H9 (cell line): Measurements from ENCODE around the gene HBS1L. TPM values are rescaled to one million over a fixed set of nuclear protein-coding genes. Genes with fewer than 3 reads are reported as not detected.

Experiments used
- DNase-seq: peaks from one replicate; pipeline ENCODE4 v3.0.0-alpha.2; 2017
- H2AFZ ChIP-seq: one replicate; pipeline ENCODE4 v1.6.1; 2013; ENCODE audit warnings: mild to moderate bottlenecking, low read length, control low read depth, moderate library complexity
- H2AK5ac ChIP-seq: 2 replicates; pipeline ENCODE4 v1.6.1; 2013; ENCODE audit warnings: low read length, control low read depth, mixed read lengths; ENCODE audit not compliant: insufficient read length
- H2BK120ac ChIP-seq: one replicate; pipeline ENCODE4 v1.6.1; 2013; ENCODE audit warnings: low read depth, mild to moderate bottlenecking, low read length, control low read depth, inconsistent platforms; ENCODE audit not compliant: poor library complexity, severe bottlenecking
- H2BK12ac ChIP-seq: 2 replicates; pipeline ENCODE4 v1.6.1; 2013; ENCODE audit warnings: low read length, control low read depth, mixed read lengths, low read depth; ENCODE audit not compliant: insufficient read length
- H2BK15ac ChIP-seq: 2 replicates; pipeline ENCODE4 v1.6.1; 2013; ENCODE audit warnings: low read depth, low read length, control low read depth
- H2BK20ac ChIP-seq: one replicate; pipeline ENCODE4 v1.6.1; 2013; ENCODE audit warnings: low read depth, mild to moderate bottlenecking, low read length, control low read depth, inconsistent platforms; ENCODE audit not compliant: poor library complexity, severe bottlenecking
- H2BK5ac ChIP-seq: 2 replicates; pipeline ENCODE4 v1.6.1; 2013; ENCODE audit warnings: low read length, control low read depth, mixed read lengths; ENCODE audit not compliant: insufficient read length
- H3K14ac ChIP-seq: 2 replicates; pipeline ENCODE4 v1.6.1; 2013; ENCODE audit warnings: low read length, control low read depth; ENCODE audit not compliant: insufficient read depth
- H3K18ac ChIP-seq: 2 replicates; pipeline ENCODE4 v1.6.1; 2013; ENCODE audit warnings: low read depth, mild to moderate bottlenecking, mixed read lengths, low read length, control low read depth; ENCODE audit not compliant: insufficient read length
- H3K23ac ChIP-seq: 2 replicates; pipeline ENCODE4 v1.6.1; 2013; ENCODE audit warnings: low read length, control low read depth, mixed read lengths, low read depth; ENCODE audit not compliant: insufficient read length
- H3K23me2 ChIP-seq: 2 replicates; pipeline ENCODE4 v1.6.1; 2013; ENCODE audit warnings: low read depth, mild to moderate bottlenecking, mixed read lengths, low read length, control low read depth; ENCODE audit not compliant: insufficient read length, poor library complexity, severe bottlenecking
- H3K27ac ChIP-seq: 2 replicates; pipeline ENCODE4 v1.5.1; 2013; ENCODE audit warnings: low read length, control low read depth, mixed read lengths, low read depth; ENCODE audit not compliant: insufficient read length
- H3K27me3 ChIP-seq: 2 replicates; pipeline ENCODE4 v1.6.1; 2013; ENCODE audit warnings: low read length, control low read depth, inconsistent platforms; ENCODE audit not compliant: insufficient read depth
- H3K4ac ChIP-seq: 2 replicates; pipeline ENCODE4 v1.6.1; 2013; ENCODE audit warnings: low read depth, mild to moderate bottlenecking, control low read depth, inconsistent platforms, low read length, moderate library complexity
- H3K4me1 ChIP-seq: 2 replicates; pipeline ENCODE4 v1.6.1; 2013; ENCODE audit warnings: low read length, control low read depth, inconsistent platforms; ENCODE audit not compliant: insufficient read depth
- H3K4me2 ChIP-seq: 2 replicates; pipeline ENCODE4 v1.6.1; 2013; ENCODE audit warnings: low read length, control low read depth, mixed read lengths; ENCODE audit not compliant: insufficient read length, insufficient read depth
- H3K56ac ChIP-seq: 2 replicates; pipeline ENCODE4 v1.6.1; 2013; ENCODE audit warnings: low read depth, mild to moderate bottlenecking, mixed read lengths, low read length, control low read depth; ENCODE audit not compliant: insufficient read length
- H3K79me1 ChIP-seq: 2 replicates; pipeline ENCODE4 v1.6.1; 2013; ENCODE audit warnings: low read depth, mild to moderate bottlenecking, moderate library complexity, low read length, control low read depth, inconsistent platforms; ENCODE audit not compliant: insufficient read depth, poor library complexity, severe bottlenecking
- H3K79me2 ChIP-seq: 2 replicates; pipeline ENCODE4 v1.6.1; 2013; ENCODE audit warnings: low read length, control low read depth, inconsistent platforms; ENCODE audit not compliant: insufficient read depth
- H3K9ac ChIP-seq: 2 replicates; pipeline ENCODE4 v1.6.1; 2013; ENCODE audit warnings: low read length, control low read depth, mixed read lengths; ENCODE audit not compliant: insufficient read length; ENCODE audit errors: extremely low read depth
- H3K9me3 ChIP-seq: one replicate; pipeline ENCODE4 v1.6.1; 2013; ENCODE audit warnings: low read depth, low read length, inconsistent platforms; ENCODE audit not compliant: control insufficient read depth
- H3T11ph ChIP-seq: one replicate; pipeline ENCODE4 v1.6.1; 2013; ENCODE audit warnings: mild to moderate bottlenecking, low read length, control low read depth, inconsistent platforms
- H4K20me1 ChIP-seq: one replicate; pipeline ENCODE4 v1.6.1; 2013; ENCODE audit not compliant: control insufficient read depth, insufficient read length, insufficient read depth
- H4K5ac ChIP-seq: 2 replicates; pipeline ENCODE4 v1.6.1; 2013; ENCODE audit warnings: low read depth, mild to moderate bottlenecking, mixed read lengths, low read length, control low read depth; ENCODE audit not compliant: insufficient read length
- H4K8ac ChIP-seq: replicated peaks from 2 replicates; pipeline ENCODE4 v1.6.1; 2013; ENCODE audit warnings: low read length, control low read depth, mixed read lengths, low read depth; ENCODE audit not compliant: insufficient read length
- H4K91ac ChIP-seq: 2 replicates; pipeline ENCODE4 v1.6.1; 2013; ENCODE audit warnings: low read depth, mild to moderate bottlenecking, moderate library complexity, mixed read lengths, low read length, control low read depth; ENCODE audit not compliant: insufficient read length
- H3K27ac Mint-ChIP-seq, 3 experiments: 2 replicates in 2 of 3; 3 replicates in 1 of 3; pipeline ENCODE4 v1.8.0; 2020 to 2021; ENCODE audit warnings: mixed read lengths in 3 of 3, mild to moderate bottlenecking in 1 of 3, moderate library complexity in 1 of 3
- H3K27me3 Mint-ChIP-seq: 2 replicates; pipeline ENCODE4 v1.8.0; 2021; ENCODE audit warnings: low read depth, mild to moderate bottlenecking, moderate library complexity, mixed read lengths
- H3K36me3 Mint-ChIP-seq, 3 experiments: 2 replicates in 2 of 3; 3 replicates in 1 of 3; pipeline ENCODE4 v1.8.0; 2020 to 2021; ENCODE audit warnings: low read depth in 3 of 3, mixed read lengths in 3 of 3; ENCODE audit not compliant: insufficient read depth in 1 of 3
- H3K4me1 Mint-ChIP-seq, 2 experiments: 2 replicates each; pipeline ENCODE4 v1.8.0; 2020; ENCODE audit warnings: mixed read lengths in 2 of 2
- H3K4me3 Mint-ChIP-seq, 2 experiments: 2 replicates in 1 of 2; 3 replicates in 1 of 2; pipeline ENCODE4 v1.8.0; 2020 to 2021; ENCODE audit warnings: mild to moderate bottlenecking in 2 of 2, mixed read lengths in 2 of 2, moderate library complexity in 1 of 2
- H3K9me3 Mint-ChIP-seq, 2 experiments: 2 replicates in 1 of 2; 3 replicates in 1 of 2; pipeline ENCODE4 v1.8.0; 2020; ENCODE audit warnings: mild to moderate bottlenecking in 2 of 2, mixed read lengths in 2 of 2, moderate library complexity in 1 of 2
- CTCF ChIP-seq: fragments of 200-600 bp; sonication (generic); conservative IDR thresholded peaks from 3 replicates; pipeline ENCODE4 v1.8.0; 2021; ENCODE audit warnings: antibody characterized with exemption, mild to moderate bottlenecking
- WGBS: extraction: QIAGEN DNeasy Blood & Tissue Kit; methylation state at CpG from one replicate; pipeline ENCODE4 v1.1.7; 2013; ENCODE audit warnings: missing lambda C conversion rate, low lambda C conversion rate, mixed read lengths; ENCODE audit not compliant: insufficient read length; ENCODE audit errors: extremely low coverage; 5-methylcytosine and 5-hydroxymethylcytosine counted together
- long read RNA-seq: library from polyadenylated mRNA; unstranded; transcript quantifications from one replicate; pipeline ENCODE4 v2.0.0, GENCODE V29; 2020
- total RNA-seq: library from RNA; stranded (reverse); gene quantifications from 2 replicates; pipeline ENCODE4 v1.2.1, GENCODE V29; 2021

The HBS1L gene
- 104 and 110 TPM in 2 replicates for total RNA-seq
- long read RNA-seq, full-length matches to known transcripts, result 842 of 936 reads
- long read RNA-seq, partial matches to known transcripts, result 32 of 936 reads
- long read RNA-seq, other reads (novel, unspliced or antisense), result 62 of 936 reads

- Mint-ChIP-seq H3K4me1 (peaks cover 13 to 17% of the 10 kb centered on the region in 2 experiments), H3K27ac (peak within 1 kb of the TSS; percentile 93 to 100 (median 100)), H3K4me3 (peak within 1 kb of the TSS; percentile 95 to 100), H3K27me3 (no peaks in the 10 kb centered on the region; the same call in 1 of the 2 replicates), H3K36me3 (peaks cover 0 to 2% (median 0%) of the 10 kb centered on the region in 3 experiments; a peak in 3 of 7 replicates), H3K9me3 (no peaks in the 10 kb centered on the region)
- Histone ChIP-seq H2AFZ (peak within 1 kb of the TSS; percentile 65), H2BK5ac (no peak within 1 kb of the TSS), H3K23me2 (no peaks in the 10 kb centered on the region), H4K20me1 (no peaks in the 10 kb centered on the region), H3T11ph (no peak within 1 kb of the TSS), H3K79me1 (no peaks in the 10 kb centered on the region), H3K9me3 (no peaks in the 10 kb centered on the region), H3K4ac (no peak within 1 kb of the TSS; the same call in 1 of the 2 replicates), H4K91ac (no peak within 1 kb of the TSS), H4K8ac (no peak within 1 kb of the TSS), H2BK20ac (no peak within 1 kb of the TSS), H3K4me2 (peak within 1 kb of the TSS; percentile 82), H2BK120ac (no peak within 1 kb of the TSS), H4K5ac (peak within 1 kb of the TSS; percentile 4), H2BK15ac (no peak within 1 kb of the TSS), H3K79me2 (peaks cover 23% of the 10 kb centered on the region; the same call in 1 of the 2 replicates), H3K27ac (peak within 1 kb of the TSS; percentile 27), H3K14ac (peak within 1 kb of the TSS; percentile 74), H2AK5ac (no peak within 1 kb of the TSS), H3K56ac (no peak within 1 kb of the TSS), H3K4me1 (no peaks in the 10 kb centered on the region), H3K18ac (peak within 1 kb of the TSS; percentile 36), H3K27me3 (no peaks in the 10 kb centered on the region), H3K23ac (no peak within 1 kb of the TSS), H2BK12ac (no peak within 1 kb of the TSS), H3K9ac (peak within 1 kb of the TSS; percentile 86)
- no CpG with 5 or more reads among the region's 53 CpGs for WGBS
- TF ChIP-seq CTCF, result no peak
- DNase-seq, result peak; percentile 97
These were observed at the start of gene HBS1L for GRCh38 chr6:135054569-135055498. Gene HBS1L, minus strand, starts transcription at chr6:135054822. Its CDS starts 131 bp downstream, at chr6:135054691.
